C4-2B (cell line): ENCODE data around the gene TCEAL4.
A peak's percentile ranks its signal among the peaks of the same experiment; 100 is the strongest.

Source experiments
- H3K27ac ChIP-seq: fragments of 450-650 bp; 2 replicates; pipeline ENCODE4 v1.5.1; 2017
- ZFX ChIP-seq: fragments of 450-650 bp; IDR thresholded peaks from 2 replicates; pipeline ENCODE4 v1.6.1; 2017
- TF ChIP-seq, protein P1 (sequence below): fragments of 450-650 bp; conservative IDR thresholded peaks from 2 replicates; pipeline ENCODE4 v1.5.1; 2017; ENCODE audit warnings: mild to moderate bottlenecking

Gene TCEAL4

DNA sequence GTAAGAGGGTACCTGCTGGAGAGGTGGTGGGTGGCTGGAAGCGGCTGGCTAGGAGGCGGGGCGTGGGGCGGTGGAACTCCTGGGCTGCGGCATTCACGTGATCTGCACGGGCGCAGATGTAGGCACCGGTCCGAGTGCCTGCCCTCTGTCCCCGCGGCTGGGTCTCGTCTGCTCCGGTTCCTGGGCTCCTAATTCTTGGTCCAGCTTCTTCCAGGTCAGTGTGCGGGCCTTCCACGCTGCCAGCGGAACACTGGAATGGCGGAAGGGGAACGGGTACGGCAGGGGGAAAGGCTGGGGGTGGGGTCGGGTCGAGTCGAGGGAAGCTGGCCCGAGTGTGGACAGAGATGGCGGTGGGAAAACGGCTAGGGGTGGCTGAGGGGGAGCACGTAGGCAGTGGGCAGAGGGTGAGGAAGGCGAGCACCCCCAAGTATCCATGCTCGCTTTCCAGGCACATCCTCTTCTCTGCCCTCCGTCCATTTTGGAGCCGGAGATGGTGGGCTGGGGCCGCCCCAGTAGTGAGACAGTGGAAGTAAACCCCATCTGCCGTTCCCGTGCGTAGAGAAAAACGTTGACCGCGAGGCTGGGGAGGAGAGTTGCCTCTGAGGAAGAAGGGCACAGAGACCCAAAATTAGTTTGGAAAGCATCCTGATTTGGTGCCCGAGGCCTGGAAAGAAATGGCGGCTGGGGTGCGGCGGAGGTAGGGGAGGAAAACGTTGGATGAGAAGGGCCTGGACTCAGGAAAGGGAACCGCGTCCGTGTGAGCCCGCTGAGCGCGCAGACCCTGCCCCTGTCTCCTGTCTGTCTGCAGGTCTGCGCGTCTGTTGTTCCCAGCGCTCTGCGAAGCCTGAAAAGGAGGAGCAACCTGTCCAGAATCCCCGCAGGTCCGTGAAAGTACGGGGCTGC lies at the start of gene TCEAL4:
TSS of gene TCEAL4 (plus strand) at position 105 of the 903 bp plus-strand sequence. CDS start 1,161 bp downstream, outside the sequence.
- H3K27ac ChIP-seq = peak within 1 kb of the TSS; percentile 90

DNA sequence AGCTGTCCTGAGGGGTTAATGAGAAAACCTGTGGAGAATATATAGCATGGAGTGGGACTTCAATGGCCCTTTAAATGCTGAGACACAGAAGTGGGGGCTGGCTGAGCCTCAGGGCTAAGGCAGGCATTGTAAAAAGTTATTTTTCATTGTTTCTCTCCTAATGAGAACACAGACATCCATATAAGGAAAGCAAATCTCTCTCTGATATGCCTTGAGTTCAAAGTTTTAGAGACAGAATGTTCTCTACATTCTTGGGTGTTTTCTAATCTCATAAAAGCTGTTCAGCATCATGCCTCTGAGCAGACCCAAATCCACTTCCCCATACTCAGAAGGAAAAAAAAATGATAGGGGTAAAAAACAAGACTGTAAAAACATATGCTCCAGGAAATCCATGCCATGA lies 49.2 kb upstream of the TCEAL4 start:
- no peak overlapping the region for H3K27ac ChIP-seq
- TF ChIP-seq, protein P1, sequence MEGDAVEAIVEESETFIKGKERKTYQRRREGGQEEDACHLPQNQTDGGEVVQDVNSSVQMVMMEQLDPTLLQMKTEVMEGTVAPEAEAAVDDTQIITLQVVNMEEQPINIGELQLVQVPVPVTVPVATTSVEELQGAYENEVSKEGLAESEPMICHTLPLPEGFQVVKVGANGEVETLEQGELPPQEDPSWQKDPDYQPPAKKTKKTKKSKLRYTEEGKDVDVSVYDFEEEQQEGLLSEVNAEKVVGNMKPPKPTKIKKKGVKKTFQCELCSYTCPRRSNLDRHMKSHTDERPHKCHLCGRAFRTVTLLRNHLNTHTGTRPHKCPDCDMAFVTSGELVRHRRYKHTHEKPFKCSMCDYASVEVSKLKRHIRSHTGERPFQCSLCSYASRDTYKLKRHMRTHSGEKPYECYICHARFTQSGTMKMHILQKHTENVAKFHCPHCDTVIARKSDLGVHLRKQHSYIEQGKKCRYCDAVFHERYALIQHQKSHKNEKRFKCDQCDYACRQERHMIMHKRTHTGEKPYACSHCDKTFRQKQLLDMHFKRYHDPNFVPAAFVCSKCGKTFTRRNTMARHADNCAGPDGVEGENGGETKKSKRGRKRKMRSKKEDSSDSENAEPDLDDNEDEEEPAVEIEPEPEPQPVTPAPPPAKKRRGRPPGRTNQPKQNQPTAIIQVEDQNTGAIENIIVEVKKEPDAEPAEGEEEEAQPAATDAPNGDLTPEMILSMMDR = no peak

More for the DNA sequence above, at the start of gene TCEAL4:
- TF ChIP-seq ZFX = peak; percentile 40; the same call in 1 of the 2 replicates
- TF ChIP-seq, protein P1 = no peak

DNA sequence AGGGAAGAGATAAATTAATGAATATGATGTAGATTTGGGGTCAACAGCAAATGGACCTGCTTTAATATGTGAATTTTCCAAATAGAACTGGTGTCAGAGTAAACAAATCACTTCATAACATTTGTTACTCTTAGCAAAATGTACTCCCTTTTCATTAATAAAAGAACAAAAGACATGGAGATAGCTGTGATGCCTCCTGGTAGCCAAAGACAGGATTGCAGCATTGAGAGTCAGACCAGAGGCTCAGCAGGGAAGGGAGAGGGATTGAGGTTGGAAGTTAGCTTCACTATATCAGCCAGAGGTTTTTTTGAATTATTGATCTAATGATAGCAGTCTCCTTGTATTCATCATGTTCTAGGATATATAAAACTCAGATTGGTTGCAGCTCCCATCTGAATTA lies 48.6 kb upstream of the TCEAL4 start:
- H3K27ac ChIP-seq = no peak overlapping the region

DNA sequence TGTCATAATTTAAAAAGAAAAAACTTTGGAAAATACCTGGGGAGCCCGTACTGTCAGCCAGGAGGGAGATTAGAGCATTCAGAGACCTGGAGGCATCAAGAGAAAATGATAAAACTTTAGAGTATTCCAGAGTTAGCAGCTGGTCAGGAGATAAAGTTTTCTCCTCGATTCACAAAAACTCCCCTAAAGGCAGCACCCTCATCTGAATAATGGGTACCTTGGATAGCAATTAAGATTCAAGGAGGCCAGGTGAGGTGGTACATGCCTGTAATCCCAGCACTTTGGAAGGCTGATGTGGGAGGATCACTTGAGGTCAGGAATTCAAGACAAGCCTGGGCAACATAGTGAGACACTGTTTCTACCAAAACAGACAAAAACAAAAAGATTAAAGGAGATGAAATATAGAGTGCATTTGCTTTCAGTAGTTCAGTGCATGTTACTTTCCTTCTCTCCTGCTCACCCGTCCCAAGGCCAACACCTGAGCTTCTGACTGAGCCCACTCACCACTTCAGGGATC lies 47.4 kb upstream of the TCEAL4 start:
- no peak for TF ChIP-seq ZFX
- TF ChIP-seq, protein P1 = no peak
- no peak overlapping the region for H3K27ac ChIP-seq

More for the DNA sequence above, 48.6 kb upstream of the TCEAL4 start:
- TF ChIP-seq ZFX = no peak

DNA sequence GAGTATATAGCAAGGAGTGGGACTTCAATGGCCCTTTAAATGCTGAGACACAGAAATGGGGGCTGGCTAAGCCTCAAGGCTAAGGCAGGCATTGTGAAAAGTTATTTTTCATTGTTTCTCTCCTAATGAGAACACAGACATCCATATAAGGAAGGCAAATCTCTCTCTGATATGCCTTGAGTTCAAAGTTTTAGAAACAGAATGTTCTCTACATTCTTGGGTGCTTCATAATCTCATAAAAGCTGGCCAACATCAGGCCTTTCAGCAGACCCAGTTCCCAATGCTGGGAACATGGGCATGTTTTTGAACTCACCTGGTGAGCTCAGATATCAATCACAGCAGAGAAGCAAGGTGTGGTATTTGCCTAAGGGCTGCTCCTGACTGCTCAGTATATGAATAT lies 46.6 kb upstream of the TCEAL4 start:
- TF ChIP-seq ZFX = no peak
- TF ChIP-seq, protein P1 = no peak

DNA sequence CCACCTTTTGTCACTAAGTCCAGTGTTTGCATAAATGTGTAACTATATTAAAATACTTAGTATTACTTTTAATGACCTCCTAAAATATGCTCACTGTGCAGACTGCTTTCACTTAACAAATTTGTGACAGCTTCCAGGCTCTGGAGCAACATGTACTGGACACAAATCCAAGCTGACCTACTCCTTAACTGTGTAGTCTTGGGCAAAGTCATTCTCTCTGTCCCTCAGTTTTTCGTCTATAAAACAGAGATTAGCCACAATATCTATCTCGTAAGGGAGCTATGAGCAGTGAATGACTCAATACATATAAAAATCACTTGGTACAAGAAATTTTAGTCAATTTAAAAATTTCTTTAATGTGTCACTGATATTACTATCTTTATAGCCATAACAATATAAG lies 45.6 kb upstream of the TCEAL4 start:
- H3K27ac ChIP-seq = no peak overlapping the region
- TF ChIP-seq ZFX = no peak
- TF ChIP-seq, protein P1 = no peak

More for the DNA sequence above, 46.6 kb upstream of the TCEAL4 start:
- H3K27ac ChIP-seq = no peak overlapping the region

DNA sequence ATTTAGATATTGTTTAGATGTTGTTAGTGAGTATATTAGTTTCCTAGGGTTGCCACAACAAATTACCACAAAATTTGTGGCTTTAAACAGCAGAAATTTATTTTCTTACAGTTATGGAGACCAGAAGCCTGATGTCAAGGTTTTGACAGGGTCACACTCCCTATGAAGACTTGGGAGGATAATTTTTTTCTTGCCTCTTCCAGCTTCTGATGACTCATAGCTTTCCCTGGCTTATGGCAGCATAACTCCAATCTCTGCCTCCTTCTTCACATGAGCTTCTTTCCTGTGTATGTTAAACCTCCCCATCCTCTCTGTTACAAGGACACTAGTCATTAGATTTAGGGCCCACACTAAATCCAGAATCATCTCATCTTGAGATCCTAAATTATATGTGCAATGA lies 45.2 kb upstream of the TCEAL4 start:
- TF ChIP-seq ZFX = no peak
- TF ChIP-seq, protein P1 = no peak
- no peak overlapping the region for H3K27ac ChIP-seq

DNA sequence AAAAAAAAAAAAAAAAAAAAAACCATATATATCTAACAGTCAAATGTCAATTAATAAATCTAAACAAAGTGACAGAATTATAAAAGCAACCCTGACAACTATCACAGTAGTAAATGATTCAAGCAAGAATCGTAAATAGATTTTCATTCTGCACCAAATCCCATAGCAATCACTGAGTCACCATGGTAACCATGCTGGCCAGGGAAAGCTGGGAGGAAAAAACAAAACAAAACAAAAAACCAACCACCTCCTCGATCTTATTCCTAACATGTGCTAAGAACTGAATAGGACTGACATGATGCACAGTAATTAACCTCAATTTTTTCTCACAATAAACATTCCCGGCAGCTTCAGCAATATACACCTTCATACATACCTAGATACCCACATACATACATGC lies 35.4 kb upstream of the TCEAL4 start:
- no peak for TF ChIP-seq ZFX
- TF ChIP-seq, protein P1 = no peak
- no peak overlapping the region for H3K27ac ChIP-seq
